Measurements from ENCODE around the gene S100A16.

Gene S100A16

DNA sequence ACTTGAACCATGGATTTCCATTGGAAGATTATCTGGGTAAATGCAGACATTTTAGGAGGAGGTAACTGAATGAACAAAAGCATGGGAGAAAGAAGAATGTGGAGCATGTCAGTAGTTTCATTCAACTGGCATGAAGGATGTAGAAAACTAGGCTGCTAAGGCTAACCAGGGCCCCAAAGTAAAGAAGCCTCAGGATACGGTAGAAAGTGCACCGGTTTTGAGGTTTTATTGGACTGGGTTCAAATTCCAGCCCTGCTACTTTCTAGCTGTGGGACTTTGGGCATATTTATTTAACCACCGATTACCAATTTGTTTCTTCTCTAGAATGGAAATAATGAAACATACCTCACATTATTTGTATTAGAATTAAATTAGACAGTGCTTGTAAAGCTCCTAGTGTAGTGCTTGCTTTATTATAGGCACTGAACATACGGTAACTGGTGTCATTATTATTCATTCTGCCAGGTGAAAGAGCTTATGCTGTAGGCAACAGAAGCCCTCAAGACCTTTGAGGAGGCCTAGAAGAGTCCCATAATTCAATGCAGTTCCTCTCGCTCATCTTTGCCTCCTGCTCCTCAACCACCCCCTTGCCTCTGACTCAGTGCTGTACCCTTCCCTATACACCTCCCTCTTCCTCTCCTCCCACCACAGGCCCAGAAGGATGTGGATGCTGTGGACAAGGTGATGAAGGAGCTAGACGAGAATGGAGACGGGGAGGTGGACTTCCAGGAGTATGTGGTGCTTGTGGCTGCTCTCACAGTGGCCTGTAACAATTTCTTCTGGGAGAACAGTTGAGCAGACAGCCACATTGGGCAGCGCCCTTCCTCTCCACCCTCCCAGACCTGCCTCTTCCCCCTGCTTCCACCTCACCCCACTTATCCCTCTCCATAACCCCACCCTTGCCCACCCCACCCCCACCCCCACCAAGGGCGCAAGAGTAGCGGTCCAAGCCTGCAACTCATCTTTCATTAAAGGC, 18.4 kb upstream of the S100A16 start:
- TF ChIP-seq, protein P1, sequence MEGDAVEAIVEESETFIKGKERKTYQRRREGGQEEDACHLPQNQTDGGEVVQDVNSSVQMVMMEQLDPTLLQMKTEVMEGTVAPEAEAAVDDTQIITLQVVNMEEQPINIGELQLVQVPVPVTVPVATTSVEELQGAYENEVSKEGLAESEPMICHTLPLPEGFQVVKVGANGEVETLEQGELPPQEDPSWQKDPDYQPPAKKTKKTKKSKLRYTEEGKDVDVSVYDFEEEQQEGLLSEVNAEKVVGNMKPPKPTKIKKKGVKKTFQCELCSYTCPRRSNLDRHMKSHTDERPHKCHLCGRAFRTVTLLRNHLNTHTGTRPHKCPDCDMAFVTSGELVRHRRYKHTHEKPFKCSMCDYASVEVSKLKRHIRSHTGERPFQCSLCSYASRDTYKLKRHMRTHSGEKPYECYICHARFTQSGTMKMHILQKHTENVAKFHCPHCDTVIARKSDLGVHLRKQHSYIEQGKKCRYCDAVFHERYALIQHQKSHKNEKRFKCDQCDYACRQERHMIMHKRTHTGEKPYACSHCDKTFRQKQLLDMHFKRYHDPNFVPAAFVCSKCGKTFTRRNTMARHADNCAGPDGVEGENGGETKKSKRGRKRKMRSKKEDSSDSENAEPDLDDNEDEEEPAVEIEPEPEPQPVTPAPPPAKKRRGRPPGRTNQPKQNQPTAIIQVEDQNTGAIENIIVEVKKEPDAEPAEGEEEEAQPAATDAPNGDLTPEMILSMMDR (IDR thresholded peaks at IDR 0.05; ENCODE audit: borderline replicate concordance, control extremely low read depth, extremely low read depth, insufficient read depth, missing control alignments), result no peak
- in situ Hi-C loops (cut with MboI; ENCODE audit: low sequenced_read_pairs, unreplicated experiment), result no loop called here
- no peak for DNase-seq (ENCODE audit: low spot score)

DNA sequence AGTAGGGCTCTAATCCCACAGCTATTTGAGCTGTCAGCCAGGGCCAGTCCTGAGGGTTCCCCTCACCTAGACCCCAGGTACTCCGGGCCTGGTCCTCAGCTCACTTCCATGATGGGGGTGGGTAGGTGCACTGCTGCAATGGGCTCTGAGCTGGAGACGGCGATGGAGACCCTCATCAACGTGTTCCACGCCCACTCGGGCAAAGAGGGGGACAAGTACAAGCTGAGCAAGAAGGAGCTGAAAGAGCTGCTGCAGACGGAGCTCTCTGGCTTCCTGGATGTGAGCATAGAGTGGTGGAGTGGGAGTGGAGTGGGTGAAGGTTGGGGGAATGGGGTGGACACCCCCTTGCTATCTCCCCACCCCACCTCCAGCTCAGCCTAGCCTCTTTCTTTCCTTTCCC, 17.4 kb upstream of the S100A16 start:
- TF ChIP-seq, protein P1 (IDR thresholded peaks at IDR 0.05; ENCODE audit: borderline replicate concordance, control extremely low read depth, extremely low read depth, insufficient read depth, missing control alignments), result no peak
- in situ Hi-C loops (cut with MboI; ENCODE audit: low sequenced_read_pairs, unreplicated experiment), result no loop called here
- DNase-seq (ENCODE audit: low spot score), result no peak

DNA sequence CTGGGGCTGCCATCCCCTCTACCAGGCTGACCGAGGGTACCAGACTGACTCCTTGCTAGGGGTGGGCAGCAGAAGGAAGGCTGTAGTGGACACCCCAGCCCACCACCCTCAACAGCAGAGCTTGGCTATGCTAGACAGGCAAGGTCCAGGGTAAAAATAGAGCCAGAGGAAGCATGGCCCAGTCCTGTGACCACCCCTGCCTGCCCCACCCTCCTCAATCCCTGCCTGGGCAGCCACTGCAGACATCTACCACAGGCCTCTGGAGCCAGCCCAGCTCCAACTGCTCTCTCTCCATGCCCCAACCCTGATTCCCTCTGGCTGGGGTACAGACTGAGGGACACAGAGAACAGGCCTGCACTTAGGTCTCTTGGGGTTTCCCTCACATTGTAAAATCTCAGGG, 17.0 kb upstream of the S100A16 start:
- TF ChIP-seq, protein P1 (IDR thresholded peaks at IDR 0.05; ENCODE audit: borderline replicate concordance, control extremely low read depth, extremely low read depth, insufficient read depth, missing control alignments), result no peak
- no peak for DNase-seq (ENCODE audit: low spot score)
- in situ Hi-C loops (cut with MboI; ENCODE audit: low sequenced_read_pairs, unreplicated experiment), result no loop called here

DNA sequence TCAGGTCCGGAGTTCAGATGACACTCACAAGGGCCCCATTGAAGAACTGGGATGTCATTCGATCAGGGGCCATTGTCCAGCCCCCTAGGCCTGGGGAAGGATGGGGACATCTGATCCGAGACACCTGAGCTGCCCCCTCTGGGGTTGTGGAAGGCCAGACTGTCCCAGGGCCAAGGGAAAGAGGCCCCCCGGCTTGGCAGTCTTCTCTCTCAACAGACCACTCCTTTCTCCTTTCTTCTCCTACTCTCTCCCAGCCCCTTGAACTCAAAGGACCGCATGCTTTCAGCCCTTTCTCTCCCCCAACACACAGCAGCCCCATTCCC, 16.4 kb upstream of the S100A16 start:
- TF ChIP-seq, protein P1 (IDR thresholded peaks at IDR 0.05; ENCODE audit: borderline replicate concordance, control extremely low read depth, extremely low read depth, insufficient read depth, missing control alignments), result no peak
- DNase-seq (ENCODE audit: low spot score), result no peak
- in situ Hi-C loops (cut with MboI; ENCODE audit: low sequenced_read_pairs, unreplicated experiment), result no loop called here

DNA sequence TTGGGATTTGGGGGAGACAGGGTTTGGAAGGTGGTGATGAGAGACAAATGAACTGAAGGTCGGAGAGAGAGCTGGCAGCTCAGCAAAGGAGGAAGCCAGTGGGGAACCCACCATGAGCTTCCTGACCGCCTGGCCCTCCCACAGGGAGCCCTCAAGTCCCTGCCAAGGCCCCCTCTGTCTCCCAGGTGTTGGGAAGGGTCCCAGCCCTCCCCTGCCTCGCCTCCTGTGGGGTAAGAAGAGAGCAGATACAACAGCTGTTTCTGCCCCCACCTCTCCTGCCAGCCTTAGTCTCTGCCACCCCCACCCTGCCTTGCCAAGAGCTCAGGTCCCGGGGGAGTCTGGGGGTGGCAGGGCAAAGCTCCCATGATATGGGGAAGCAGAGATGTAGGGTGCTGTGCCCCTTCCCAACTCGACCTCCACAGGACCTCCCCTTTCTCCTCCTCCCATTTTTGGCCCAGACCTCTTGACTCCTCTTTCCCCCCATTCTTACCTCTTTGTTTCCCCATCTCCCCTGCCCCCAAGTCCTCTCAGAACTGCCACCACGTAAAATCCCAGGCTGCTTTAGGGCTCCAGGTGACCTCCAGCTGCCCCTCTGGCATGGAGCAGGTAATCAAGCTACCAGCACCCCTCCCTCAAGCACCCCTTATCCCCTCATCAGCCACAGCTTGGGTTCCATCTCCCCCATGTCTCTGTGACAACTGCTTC, 15.9 kb upstream of the S100A16 start:
- TF ChIP-seq, protein P1 (IDR thresholded peaks at IDR 0.05; ENCODE audit: borderline replicate concordance, control extremely low read depth, extremely low read depth, insufficient read depth, missing control alignments), result no peak
- no peak for DNase-seq (ENCODE audit: low spot score)
- in situ Hi-C loops (cut with MboI; ENCODE audit: low sequenced_read_pairs, unreplicated experiment), result no loop called here

DNA sequence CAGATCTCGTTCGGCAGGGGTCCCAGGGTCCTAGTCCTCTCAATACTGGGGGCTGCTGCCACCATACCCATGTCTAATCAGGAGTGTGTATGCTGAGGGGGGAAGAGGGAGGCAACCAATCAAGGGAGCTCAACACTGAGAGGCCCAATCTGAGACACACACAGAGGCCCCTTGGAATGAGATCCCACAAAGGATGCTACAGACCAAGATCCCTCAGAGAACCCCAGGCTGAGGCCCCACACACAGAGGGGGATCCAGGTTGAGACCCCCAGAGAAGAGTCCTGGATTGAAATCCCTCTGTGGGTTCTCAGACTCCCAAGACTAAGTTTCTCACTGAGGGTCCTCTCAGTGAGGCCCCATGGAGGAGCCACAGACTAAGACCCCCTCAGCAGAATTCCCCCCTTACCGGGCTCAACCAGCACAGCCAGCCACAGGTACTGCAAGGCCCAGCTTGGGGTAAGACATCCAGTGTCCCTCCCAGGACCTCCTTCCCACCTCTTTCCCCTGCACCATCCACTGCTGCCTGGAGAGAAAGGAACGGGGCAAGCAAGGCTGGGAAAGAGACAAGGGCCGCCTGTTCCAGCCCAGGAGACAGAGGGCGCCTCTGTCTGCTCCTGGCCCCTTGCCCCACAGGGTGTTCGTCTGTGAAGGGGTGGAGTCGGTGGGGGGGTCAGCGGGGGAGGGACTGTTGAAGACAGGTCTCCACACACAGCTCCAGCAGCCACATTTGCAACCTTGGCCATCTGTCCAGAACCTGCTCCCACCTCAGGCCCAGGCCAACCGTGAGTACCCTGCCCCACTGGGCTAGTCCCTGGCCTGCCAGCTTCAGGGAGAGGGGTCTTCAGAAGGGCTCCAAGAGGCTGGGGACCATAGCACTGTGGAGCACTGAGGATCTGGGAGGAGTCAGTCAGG, 15.0 kb upstream of the S100A16 start, which contains the start of gene S100A1:
Gene S100A1, plus strand, starts transcription at position 720 of the 912 bp plus-strand sequence. CDS start 2,088 bp downstream, outside the sequence.
- no peak for DNase-seq (ENCODE audit: low spot score)
- TF ChIP-seq, protein P1 (IDR thresholded peaks at IDR 0.05; ENCODE audit: borderline replicate concordance, control extremely low read depth, extremely low read depth, insufficient read depth, missing control alignments), result no peak
- in situ Hi-C loops (cut with MboI; ENCODE audit: low sequenced_read_pairs, unreplicated experiment), result no loop called here
